AG10803 (cell line): ENCODE data around the gene CWC15.
A peak's percentile ranks its signal among the peaks of the same experiment; 100 is the strongest.

Experiments
- DNase-seq: peaks from one replicate; pipeline ENCODE4 v3.0.0; 2010; ENCODE audit warnings: low read depth
- H3K4me3 ChIP-seq: 2 replicates; pipeline ENCODE4 v1.5.1; 2011; ENCODE audit warnings: mild to moderate bottlenecking, low read length, control low read depth
- CTCF ChIP-seq: conservative IDR thresholded peaks from 2 replicates; pipeline ENCODE4 v1.5.1; 2011; ENCODE audit warnings: mild to moderate bottlenecking, low read length, control low read depth, inconsistent platforms

Gene CWC15

GRCh38 chr11:94998285-94998684, 24.9 kb upstream of the CWC15 start:
- no peak for DNase-seq
- H3K4me3 ChIP-seq, result no peak overlapping the region
- no peak for TF ChIP-seq CTCF

- no peak for DNase-seq
- TF ChIP-seq CTCF, result no peak
- H3K4me3 ChIP-seq, result no peak overlapping the region
Observed at GRCh38 chr11:94997437-94997836, 24.1 kb upstream of the CWC15 start.

GRCh38 chr11:94993400-94993943, 20.1 kb upstream of the CWC15 start:
- no peak overlapping the region for H3K4me3 ChIP-seq
- no peak for DNase-seq
- TF ChIP-seq CTCF, result no peak

- H3K4me3 ChIP-seq, result no peak overlapping the region
- no peak for TF ChIP-seq CTCF
- DNase-seq, result no peak
Observed at GRCh38 chr11:94988748-94989147, 15.4 kb upstream of the CWC15 start.

- no peak overlapping the region for H3K4me3 ChIP-seq
- no peak for TF ChIP-seq CTCF
Observed at GRCh38 chr11:94987378-94987777, 14.0 kb upstream of the CWC15 start.

GRCh38 chr11:94975599-94975998, 2.2 kb upstream of the CWC15 start:
- DNase-seq, result no peak
- H3K4me3 ChIP-seq, result no peak overlapping the region
- no peak for TF ChIP-seq CTCF

More at GRCh38 chr11:94987378-94987777, 14.0 kb upstream of the CWC15 start:
- no peak for DNase-seq

- DNase-seq, result no peak
- no peak for TF ChIP-seq CTCF
- H3K4me3 ChIP-seq, result peak overlapping the region; percentile 89
Observed at GRCh38 chr11:94974178-94974577, 822 bp upstream of the CWC15 start.
